Dermis blood vessel endothelial cell (primary cell): ENCODE data around the gene TBC1D22A. TPM values are rescaled to one million over a fixed set of nuclear protein-coding genes. Genes with fewer than 3 reads are reported as not detected.
"Not testable (repeated sequence)": the region's sequence is repeated elsewhere in the genome, so short reads cannot be mapped to it uniquely, and the experiment has no call there.

Experiments used
- DNase-seq: peaks from one replicate; pipeline ENCODE4 v3.0.0; 2010
- total RNA-seq: library from RNA; depleted of rRNA; stranded (reverse); fragments of >200 nt; gene quantifications from 2 replicates; pipeline ENCODE4 v1.2.3, GENCODE V29; 2014

The TBC1D22A gene
- total RNA-seq, 1 donor from 2014 or later, result 19.4 TPM

DNA sequence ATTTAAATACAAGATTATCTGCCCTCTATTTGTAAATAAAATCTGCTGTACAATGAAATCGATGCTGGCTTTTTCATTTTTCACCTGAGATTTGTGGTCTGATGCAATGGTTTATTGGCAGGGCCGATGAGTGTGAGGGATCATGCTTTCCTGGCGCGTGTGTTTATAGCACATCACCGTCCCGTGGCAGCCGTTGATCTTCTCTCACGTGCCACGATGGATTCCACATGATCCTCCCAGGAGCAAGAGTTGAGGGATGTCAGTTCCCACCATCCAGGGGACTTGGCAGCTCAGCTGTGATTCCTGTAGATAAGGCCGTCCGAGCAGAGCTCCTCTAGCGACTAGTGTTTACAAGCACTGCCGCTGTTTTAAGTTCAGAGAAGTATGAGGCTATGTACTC lies 213.7 kb downstream of the TBC1D22A start:
- no peak for DNase-seq

DNA sequence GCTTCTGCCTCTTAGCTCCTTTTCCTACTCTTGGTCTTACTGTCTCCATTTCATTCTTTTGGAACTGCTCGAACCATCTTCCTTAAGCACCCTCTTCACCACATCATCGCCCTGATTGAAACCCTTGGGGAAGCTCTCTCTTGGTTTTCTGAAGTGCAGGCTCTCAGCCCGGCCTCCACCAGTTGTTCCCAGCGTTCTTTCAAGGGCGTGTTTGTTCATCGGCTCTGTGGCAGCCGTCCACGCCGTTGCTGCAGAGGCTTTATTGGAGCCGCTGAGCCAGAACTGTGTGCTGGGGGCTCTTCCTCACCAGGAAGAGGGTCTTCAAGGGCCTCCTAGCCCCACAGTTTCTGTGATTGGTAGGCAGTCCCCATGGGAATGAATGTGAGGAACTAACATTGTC lies 214.1 kb downstream of the TBC1D22A start:
- no peak for DNase-seq

DNA sequence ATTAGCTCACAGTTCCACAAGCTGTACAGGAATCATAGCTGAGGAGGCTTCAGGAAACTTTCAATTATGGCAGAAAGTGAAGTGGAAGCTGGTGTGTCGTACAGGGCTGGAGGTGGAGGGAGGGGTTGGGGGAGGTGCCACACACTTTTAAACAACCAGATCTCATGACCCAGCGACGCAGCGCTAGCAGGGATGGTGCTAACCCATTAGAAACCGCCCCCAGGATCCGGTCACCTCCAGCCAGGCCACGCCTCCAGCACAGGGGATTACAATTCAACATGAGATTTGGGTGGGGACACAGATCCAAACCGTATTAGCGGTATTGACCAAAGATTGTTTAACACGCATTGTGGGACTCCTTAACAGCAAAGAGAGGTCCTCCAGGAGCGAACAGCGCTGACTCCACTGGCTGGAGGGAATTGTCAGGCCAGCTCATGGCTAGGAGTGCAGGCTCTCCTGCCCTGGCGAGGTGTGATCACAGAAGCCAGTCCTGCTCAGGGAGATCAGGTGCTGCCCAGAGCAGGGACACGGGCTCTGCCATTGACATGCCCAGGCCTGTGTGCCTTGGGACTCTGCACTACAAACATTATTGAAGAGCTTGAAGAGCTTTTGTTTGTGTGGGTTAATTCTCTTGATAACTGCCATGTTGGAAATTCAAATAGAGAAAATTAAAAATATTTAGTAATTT lies 215.3 kb downstream of the TBC1D22A start:
- DNase-seq, result no peak

DNA sequence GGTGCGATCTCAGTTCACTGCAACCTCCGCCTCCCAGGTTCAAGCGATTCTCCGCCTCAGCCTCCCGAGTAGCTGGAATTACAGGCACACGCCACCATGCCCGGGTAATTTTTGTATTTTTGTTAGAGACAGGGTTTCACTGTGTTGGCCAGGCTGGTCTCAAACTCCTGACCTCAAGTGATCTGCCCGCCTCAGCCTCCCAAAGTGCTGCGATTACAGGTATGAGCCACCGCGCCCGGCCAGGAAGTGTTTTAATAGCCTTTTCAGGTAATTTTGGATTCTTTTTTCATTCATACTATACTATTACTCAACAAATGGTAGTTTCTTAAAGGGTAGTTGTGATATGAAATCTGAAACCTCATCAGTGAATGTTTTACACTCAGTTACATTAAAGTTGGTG lies 216.2 kb downstream of the TBC1D22A start:
- DNase-seq, result not testable (repeated sequence)

DNA sequence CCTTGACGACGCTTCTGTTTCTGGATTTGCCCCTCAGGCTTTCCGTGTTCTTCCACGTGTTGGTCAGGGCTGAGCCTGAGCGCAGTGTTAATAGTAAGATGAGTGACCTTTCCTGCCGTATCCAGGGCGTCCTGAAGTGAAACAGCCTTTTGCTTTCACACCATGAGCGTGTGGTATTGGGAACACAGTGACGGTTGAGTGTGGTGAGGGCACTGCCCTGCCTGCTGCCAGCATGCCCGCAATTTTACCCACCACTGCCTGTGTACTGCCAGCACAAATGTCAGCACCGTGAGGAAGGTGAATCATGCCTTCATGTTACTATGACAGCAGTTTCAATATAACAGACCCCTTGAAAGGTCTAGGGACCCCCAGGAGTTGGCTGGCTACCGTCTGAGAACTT lies 217.1 kb downstream of the TBC1D22A start:
- DNase-seq, result no peak

DNA sequence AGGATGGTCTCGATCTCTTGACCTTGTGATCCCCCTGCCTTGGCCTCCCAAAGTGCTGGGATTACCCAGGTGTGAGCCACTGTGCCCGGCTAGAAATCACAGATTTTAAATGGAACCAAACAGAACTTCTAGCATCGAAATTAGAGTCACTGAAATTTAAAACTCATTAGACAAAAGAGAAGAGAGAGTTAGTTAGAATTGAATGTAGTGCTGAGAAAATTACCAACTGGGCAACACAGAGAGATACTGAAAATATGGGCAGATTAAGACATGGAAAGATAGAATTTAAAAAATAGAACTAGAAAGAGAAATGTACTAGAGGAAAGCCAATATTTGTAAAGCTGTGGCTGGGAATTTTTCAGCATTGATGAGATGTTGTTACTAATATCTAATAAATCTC lies 217.9 kb downstream of the TBC1D22A start:
- no peak for DNase-seq

DNA sequence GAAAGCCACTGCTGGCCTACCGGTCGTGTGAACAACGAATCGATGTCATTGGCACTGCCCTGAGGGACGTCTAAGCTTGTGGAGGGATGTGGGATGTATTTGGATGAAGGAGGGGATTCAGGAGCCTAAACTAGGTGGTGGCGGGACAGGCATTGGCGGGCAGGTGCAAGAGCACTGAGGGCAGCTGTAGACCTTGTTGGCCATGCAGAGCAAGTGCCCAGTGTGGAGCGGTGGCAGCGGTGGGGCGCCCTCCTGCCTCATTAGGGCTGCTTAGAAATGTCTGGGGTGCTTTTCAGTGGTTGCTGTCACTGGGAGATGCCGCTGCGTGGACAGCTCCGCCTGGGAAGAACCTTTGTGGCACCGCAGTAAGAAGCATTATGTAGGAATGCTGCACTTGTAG lies 220.2 kb downstream of the TBC1D22A start:
- no peak for DNase-seq

DNA sequence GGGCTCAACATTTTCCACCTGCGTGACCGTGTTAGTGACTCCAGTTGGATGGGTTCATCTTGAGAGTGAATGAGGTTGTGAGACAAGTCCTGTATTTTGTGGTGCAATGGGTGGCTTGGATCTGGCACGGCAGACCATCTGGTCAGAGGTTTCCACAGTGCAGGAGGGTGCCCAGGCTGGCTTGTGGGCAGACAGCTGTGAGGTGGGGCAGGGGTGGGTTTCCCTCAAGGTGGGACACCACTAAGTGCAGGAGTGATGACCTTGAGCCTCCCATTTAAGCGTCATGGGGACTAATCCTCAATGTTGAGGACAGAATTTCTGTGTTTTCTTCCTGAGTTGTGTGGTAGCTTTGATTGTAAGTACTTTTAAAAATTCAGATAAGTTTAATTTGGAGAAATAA lies 220.6 kb downstream of the TBC1D22A start:
- no peak for DNase-seq

DNA sequence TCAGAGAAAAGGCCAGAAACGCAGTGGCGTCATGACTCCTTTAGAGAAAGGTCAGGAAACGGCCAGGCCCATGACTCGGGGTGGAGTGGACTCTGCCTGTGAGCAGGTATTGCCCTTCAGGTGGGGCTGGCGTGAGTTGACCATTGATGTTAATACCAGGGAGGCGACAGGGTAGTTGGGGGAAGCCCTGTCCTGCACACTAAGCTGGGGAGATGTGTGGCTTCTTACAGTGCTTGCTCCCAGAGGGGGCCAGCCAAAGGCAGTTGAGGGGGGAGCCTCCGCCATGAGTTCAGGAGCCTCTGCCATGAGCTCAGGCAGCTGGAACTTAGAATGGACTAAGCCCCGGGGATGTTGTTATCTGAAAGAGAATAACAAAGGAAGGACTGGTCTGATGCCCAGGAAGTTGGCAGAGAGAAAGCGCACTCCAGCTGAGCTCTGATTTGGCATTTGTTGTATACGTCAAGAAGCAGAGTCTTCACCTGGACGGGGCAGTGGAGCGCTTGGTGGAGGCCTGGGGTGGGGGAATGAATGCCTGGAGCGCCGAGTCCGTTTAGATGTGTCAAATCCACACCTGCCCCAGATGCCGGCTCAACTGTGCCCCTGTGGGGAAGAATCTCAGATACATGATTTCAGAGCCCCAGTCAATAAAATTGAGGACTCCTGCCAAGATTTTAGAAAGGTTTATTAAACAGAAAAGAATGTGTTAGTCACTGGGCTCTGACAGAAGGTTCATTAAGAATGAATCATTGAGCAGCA lies 222.5 kb downstream of the TBC1D22A start:
- DNase-seq, result peak; percentile 64

DNA sequence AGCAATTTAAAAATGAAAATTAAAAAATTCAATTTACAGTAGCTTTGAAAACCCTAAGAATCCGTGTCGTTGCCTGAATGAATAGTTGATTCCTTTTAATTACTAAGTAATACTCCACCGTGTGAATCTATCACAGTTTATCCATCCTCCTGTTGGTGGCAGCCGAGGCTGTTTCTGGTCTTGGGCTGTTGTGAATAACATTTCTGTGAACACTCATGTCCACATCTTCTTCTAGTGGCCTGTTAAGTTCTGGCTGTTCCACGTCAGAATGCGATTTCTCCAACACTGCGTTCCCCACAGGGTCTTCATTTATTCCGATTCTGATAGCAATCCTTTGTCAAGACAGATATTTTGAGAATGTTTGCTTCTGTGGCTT lies 223.0 kb downstream of the TBC1D22A start:
- DNase-seq, result no peak

DNA sequence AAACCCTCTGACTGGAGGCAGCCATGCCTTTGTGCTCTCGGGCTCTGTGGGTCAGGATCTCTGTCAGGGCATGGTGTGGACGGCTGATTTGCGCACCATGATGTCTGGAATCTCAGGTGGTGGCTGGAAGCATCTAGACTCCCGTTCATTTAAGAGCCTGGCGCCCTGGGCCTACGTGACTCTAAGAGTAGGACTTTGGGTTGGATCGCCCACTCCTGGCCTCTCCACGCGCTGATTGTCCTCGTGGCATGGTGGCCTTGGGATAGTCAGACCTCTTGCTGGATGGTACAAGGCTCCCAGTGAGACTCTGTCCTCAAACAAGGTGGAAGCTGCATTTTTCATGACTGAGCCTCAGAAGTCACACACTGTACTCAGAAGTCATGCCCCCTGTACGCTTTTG lies 224.3 kb downstream of the TBC1D22A start:
- no peak for DNase-seq

DNA sequence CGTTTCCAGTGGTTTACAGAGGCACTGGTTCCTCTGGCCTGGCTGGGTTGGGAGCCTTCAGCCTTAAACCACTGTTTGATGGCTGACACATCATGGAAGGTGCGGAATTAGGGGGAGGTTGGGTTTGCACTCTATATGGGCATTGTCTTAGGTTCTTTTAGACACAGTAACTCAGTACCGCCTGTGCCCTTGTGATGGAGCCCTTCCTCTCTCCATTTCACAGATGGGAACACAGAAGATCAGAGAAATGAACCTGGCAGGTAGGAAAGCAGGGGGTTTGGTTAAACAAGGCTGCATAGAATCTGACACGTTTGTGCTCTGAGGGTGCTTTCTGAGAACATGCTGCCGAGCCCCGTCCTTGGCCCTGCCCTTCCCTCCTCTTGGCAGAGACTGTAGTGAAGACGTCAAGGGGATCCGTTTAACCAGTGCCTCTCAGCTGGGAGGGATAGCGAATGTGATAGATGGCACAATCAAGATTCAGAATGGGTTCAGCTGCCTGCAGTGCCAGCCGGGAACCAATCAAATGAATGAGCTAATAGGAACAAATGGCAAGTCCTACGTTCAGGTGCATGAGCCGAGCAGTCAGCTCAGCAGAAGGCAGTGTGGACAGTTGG lies 228.6 kb downstream of the TBC1D22A start:
- DNase-seq, result no peak

DNA sequence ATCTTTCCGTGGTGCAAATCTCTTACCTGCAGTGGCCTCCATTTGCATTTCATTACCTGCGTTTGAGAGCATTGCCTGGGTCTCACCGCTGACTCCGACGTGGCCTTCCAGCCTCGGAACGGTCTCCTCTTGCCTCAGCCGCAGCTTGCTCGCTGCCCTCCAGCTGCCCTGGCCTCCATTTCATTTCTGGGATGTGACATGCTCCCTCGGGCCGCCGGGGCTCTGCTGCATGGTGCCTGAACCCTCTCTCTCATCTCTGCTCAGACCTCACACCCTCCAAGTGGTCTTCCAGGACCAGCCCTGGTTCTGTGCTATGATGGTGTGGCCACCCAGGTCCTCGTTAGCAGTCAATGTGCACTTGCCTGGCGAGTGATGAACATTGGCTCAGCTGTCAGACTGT lies 229.2 kb downstream of the TBC1D22A start:
- DNase-seq, result no peak

DNA sequence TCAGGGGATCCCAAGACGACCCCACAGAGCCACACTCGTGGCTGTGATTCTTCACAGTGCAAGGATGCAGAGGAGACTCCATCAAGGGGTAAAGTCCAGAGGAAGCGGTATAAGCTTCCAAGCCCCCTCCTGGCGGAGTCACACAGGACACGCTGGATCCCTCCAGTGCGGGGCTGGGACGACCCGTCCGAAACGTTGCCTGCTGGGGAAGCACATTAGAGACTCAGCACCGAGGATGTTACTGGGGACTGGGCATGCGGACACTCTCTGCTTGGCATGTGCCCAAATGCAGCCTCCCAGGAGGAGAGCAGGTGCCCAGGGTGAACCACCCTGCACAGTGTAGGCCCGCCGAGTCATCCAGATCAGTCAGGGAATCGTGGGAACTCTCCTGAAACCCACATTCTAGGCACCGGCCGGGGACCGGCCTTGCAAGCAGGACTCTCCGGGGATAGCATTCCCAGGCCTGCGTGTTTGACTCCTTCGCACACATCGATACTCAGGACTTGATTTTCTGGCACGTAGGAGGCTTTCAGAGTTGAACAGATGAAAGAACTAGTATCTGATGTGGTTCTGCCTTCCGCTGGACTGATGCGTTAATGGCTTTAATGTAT lies 229.8 kb downstream of the TBC1D22A start:
- DNase-seq, result no peak

DNA sequence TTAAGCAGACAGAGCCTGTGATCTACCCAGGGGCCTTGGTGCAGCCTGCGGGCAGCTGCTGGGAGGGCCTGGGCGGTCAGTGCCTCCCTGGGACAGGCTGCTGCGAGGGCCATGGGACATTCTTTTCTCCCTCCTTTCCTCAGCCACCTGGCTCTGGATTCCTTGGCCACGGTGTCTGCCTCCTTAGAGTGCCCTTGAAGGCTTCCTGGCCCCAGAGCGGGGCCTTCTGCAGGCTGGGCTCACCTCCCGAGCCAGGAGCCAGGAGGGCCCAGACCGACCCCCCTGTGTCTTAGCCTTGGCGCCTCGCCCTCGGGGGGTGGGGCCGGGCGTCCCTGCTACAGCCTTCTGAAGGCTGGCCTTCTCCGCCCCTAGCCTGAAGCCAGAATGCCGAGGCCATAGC lies 231.2 kb downstream of the TBC1D22A start:
- DNase-seq, result no peak

DNA sequence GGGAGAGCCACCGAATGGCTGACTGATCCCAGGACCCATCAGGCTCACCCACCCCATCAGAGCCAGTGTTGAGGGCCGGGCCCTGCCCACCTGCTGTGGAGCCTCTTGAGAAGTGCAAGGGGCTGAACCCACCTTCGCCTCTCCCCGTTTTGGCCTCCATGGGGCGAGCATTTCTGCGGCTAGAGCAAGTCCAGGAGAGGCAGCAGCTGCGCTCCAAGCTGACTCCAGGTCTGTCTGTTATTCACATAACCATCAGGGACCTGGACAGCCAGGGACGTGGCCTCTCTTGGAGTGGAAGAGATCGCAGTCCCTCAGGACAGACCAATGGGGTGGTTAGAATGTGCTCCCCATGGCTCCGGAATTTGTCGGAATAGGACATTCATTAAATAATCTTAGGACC lies 231.8 kb downstream of the TBC1D22A start:
- no peak for DNase-seq

DNA sequence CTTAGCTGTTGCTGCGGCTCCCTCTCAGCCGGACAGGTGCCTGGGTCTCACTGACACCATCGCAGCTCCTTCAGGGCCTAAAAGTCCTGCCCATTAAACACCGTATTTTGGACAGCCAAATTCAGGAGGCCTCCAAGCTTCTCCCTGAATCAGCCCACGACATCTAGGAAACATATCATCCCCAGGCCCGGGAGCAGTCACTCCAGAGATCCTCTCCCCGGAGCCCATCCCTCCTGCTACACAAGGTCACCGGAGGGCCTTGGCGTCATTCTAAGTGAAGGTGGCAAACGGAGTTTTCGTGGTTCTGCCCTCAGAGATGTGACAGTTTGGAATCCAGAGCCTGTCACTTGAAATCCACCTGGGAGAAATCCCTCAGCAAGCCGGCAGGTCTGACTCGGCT lies 232.5 kb downstream of the TBC1D22A start:
- DNase-seq, result no peak

DNA sequence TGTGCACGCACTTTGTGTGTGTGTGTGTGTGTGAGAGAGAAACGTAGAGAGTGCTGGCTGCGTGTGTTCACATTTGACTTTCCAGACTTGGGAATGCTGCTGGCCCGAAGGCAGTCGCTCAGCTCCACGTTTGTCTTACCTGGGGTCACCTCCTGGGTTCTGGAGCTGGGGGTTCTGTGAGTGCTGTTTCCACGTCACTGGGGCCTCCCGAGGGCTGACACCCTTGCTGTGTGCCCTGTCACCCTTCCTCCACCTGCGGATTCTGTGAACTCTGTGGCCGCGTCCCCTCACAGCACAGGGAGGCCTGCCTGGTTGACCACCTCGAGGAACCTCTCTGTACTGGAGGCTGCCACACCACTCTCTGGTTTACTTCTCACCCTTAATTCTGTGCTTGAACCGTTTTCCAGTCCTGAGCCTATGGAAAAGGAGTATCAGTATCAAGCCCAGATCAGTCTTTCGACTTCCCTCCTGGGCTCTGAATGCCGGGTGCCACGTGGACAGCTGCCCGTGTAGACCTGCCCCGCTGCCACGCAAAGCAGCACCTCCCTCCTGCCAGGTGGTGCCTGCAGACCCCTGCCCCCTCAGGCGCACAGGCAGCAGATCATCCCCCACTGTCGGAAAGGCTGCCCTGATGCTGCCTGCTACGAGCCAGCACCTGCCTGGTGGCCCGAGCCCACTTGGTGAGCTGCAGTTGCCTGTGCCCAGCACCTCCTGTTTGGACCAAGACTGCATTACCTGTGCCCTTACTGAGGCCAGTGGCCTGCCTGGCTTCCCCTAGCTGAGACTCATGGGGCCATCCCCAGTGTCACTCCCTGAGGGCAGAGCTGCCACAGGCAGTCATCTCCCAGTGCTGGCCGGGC lies 233.3 kb downstream of the TBC1D22A start:
- DNase-seq, result no peak

DNA sequence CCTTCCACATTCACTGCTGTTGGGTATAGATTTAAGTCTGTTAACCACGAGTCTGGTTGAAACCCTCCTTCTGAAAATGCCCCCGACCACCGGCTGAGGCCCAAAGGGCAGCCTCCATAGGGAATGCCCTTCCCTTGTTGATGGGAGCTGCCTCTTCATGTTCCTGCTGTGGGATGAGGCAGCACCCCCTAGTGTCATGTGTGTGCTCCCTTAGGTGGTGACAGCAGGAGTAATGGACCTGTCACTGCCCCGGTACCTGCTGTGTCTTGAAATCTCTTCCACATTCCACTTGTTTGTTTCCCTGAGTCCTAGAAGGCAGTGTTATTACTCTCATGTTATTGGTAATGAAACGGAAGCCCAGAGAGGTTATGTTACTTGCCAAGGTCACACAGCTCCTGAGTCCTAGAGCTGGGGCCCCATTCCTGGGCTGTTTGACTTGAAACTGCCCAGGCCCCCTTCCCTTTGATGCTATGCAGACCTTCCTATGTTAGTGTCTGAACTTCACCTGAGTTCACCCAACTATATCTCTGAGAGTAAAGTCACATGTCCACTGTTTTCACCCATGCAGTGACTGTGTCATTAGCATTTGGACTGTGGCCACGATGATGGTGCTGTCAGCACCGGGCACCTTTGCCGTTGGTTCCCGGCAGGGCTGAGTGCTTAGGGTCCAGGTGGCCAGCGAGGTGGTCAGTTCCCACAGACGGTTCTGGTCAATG lies 234.3 kb downstream of the TBC1D22A start:
- peak; percentile 48 for DNase-seq

DNA sequence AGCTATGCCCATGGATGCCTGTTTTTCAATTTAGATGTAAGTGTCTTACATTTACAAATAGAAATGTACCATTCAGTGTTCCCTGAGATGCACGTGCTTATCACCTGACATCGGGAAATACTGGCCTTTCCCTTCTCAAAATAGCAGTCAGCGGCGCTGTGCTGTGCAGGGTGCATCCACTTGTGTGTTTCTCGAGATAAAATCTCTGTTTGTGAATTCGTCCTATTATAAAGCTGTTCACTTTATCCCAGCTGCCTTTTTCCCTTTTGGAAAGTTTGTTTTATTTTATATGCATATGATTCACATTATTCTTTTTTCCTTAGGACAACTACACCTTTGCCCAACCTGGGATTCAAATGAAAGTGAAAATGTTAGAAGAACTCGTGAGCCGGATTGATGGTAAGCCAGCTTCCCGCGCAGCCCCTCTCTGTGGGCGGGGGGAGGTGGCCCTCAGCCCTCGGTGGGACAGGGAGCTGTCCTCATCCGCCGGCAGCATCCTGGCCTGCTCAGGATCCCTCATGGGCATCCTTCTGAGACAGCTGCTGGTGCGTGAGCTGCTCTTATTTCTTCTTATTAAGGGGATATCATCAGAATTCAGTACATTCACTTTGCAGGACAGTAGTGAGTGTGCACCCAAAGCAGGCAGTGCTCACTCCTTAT lies 235.0 kb downstream of the TBC1D22A start:
- DNase-seq, result no peak

DNA sequence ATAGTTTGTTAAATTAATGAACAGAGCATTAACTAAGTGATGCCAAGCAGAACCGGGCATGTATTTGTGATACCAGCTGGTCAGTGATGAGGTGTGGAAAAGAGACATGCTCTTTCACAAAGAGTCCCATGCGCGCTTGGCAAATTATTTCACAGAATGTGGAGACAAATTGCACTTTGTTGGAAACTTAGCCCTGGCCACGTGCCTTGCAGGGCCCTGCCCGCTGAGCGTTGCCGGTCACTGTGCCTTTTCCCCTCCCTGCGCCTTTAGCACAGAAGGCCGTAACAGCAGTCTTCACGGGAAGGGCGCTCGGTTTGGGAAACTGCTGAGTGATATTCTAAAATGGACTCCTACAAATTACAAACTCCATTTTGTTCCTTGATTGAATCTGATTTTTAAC lies 235.9 kb downstream of the TBC1D22A start:
- DNase-seq, result no peak
